Activated CD8-positive, alpha-beta T cell treated with anti-CD3 and anti-CD28 coated beads for 36 hours (primary cell): Measurements from ENCODE around the gene CSRP2. TPM values are rescaled to one million over a fixed set of nuclear protein-coding genes. Genes with fewer than 3 reads are reported as not detected.

Experiments
- ATAC-seq: fragments of 200-7000 bp; cut with Tn5 transposase; one replicate; pipeline ENCODE4 v1.10.0; 2021; ENCODE audit warnings: mild to moderate bottlenecking, moderate library complexity
- CTCF ChIA-PET: fragments of 350-600 bp; sonication (Branson Sonifier 250); formaldehyde crosslinking; loops from one replicate; lab custom pipeline; 2021; ENCODE audit warnings: antibody characterized with exemption; lab: Charles Lee
- POLR2A ChIA-PET: fragments of 350-600 bp; sonication (Branson Sonifier 250); formaldehyde crosslinking; loops from one replicate; lab custom pipeline; 2021; ENCODE audit warnings: antibody characterized with exemption; lab: Charles Lee
- DNase-seq: peaks from one replicate; pipeline ENCODE4 v3.0.0-alpha.2; 2020
- H3K27ac Mint-ChIP-seq: one replicate; pipeline ENCODE4 v1.8.0; 2021; ENCODE audit warnings: mild to moderate bottlenecking, mixed read lengths
- H3K27me3 Mint-ChIP-seq: one replicate; pipeline ENCODE4 v1.8.0; 2021; ENCODE audit warnings: mixed read lengths
- H3K36me3 Mint-ChIP-seq: one replicate; pipeline ENCODE4 v1.8.0; 2021; ENCODE audit warnings: low read depth, mixed read lengths
- H3K4me1 Mint-ChIP-seq: one replicate; pipeline ENCODE4 v1.8.0; 2021; ENCODE audit warnings: low read depth, mixed read lengths
- H3K4me3 Mint-ChIP-seq: one replicate; pipeline ENCODE4 v1.8.0; 2021; ENCODE audit warnings: mild to moderate bottlenecking, moderate library complexity, mixed read lengths
- H3K9me3 Mint-ChIP-seq: one replicate; pipeline ENCODE4 v1.8.0; 2021; ENCODE audit warnings: mixed read lengths
- intact Hi-C: fragments of 100-400 bp; cut with micrococcal nuclease; formaldehyde crosslinking; loops from one replicate; pipeline ENCODE4 v1.10.0; 2022
- total RNA-seq, 2 experiments: library from RNA; stranded (reverse); gene quantifications; one replicate each; pipeline ENCODE4 v1.2.3, GENCODE V29; 2021
- TF ChIP-seq, protein P1 (sequence below): fragments of 200-600 bp; IDR thresholded peaks from one replicate; pipeline ENCODE4 v1.8.0; 2022; ENCODE audit warnings: antibody characterized with exemption, mild to moderate bottlenecking

Gene CSRP2
- total RNA-seq, 2 experiments from 2014 or later: 1.2 to 1.8 TPM

- Mint-ChIP-seq H3K27ac (no peak overlapping the region), H3K27me3 (peaks cover 2% of the 10 kb centered on the region), H3K36me3 (no peaks in the 10 kb centered on the region), H3K9me3 (no peaks in the 10 kb centered on the region), H3K4me3 (no peak overlapping the region), H3K4me1 (peaks cover 3% of the 10 kb centered on the region)
- ATAC-seq (no peak), DNase-seq (no peak)
- ChIA-PET CTCF (interaction anchor here (0.7 kb wide), 1 partner anchor 11 kb away, joined by 4 read pairs; no protein-coding TSS in a partner anchor), POLR2A (no interaction called here)
- TF ChIP-seq, protein P1, sequence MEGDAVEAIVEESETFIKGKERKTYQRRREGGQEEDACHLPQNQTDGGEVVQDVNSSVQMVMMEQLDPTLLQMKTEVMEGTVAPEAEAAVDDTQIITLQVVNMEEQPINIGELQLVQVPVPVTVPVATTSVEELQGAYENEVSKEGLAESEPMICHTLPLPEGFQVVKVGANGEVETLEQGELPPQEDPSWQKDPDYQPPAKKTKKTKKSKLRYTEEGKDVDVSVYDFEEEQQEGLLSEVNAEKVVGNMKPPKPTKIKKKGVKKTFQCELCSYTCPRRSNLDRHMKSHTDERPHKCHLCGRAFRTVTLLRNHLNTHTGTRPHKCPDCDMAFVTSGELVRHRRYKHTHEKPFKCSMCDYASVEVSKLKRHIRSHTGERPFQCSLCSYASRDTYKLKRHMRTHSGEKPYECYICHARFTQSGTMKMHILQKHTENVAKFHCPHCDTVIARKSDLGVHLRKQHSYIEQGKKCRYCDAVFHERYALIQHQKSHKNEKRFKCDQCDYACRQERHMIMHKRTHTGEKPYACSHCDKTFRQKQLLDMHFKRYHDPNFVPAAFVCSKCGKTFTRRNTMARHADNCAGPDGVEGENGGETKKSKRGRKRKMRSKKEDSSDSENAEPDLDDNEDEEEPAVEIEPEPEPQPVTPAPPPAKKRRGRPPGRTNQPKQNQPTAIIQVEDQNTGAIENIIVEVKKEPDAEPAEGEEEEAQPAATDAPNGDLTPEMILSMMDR: no peak
- intact Hi-C loops: no loop called here
These were observed 37.3 kb upstream of the CSRP2 start for GRCh38 chr12:76916170-76916540.

DNA sequence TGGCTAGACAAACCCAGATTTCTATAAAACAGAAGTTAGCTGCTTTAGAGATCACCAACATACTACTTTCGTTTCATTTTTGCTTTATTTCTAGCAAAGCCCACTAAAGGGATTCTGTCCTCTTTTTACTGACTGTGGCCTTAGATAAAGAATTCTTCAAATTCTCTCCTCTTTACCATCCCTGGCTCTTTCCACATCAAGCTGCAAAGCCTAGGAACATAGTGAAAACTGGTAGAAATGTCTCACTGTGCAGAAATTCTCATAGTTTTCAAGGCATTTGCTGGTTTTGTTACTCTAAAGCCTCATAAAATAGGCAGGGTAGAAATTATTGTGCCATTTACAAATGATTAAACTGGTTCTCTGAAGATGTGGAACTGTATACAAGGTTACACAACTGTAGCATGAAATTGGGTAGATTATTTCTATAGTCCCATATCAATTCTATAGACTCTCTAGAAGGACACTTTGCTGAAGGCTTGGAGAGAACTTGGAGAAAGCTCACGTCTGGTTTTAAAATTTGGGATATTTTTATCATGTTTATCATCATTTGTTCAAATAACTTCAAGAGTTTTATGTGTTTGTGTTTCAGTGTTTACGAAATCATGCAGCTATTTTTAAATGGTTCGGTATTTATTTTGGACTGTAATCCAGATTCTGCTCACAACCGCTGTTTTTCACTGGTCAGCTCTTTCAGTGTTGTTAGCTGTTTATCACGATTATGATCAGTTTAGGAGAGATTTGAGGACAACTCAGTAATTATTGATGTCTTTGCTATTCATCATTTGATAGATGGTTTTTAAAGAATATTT lies 36.7 kb upstream of the CSRP2 start:
- H3K9me3 Mint-ChIP-seq: no peaks in the 10 kb centered on the region
- no peak for ATAC-seq
- CTCF ChIA-PET: interaction anchor here (0.7 to 1.8 kb wide), 3 partner anchors 12 to 95 kb away, joined by 3 to 5 read pairs (median 4); no protein-coding TSS in a partner anchor

DNA sequence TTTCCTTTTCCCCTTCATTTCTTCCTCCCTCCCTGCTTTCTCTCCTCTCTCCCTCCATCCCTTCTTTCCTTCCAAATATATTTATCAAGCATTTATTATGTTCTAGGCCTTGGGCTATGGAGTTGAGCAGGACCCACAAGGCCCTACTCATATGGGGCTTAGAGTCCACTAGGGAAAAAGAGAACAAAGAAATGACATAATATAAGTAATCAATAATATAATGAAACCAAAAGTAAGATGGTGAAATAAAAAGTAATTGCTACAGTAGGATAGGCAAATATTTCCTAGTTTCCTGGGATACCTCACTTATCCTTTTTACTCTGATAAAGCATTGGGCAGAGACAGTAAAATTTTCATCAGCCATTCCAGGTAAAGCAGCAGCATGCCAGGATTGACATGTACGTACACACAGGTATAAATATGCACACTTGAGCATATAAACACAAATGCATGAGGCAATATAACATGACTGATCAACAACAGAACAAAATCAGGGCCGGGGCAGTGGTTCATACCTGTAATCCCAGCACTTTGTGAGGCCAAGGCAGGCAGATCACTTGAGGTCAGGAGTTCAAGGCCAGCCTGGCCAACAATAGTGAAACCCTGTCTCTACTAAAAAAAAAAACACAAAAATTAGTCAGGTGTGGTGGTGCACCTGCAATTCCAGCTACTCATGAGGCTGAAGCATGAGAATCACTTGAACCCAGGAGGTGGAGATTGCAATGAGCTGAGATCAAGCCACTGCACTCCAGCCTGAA lies 35.5 kb upstream of the CSRP2 start:
- peaks cover 6% of the 10 kb centered on the region for H3K27me3 Mint-ChIP-seq
- intact Hi-C loops: no loop called here
- no peak overlapping the region for H3K4me3 Mint-ChIP-seq
- H3K27ac Mint-ChIP-seq: no peak overlapping the region
- no peaks in the 10 kb centered on the region for H3K9me3 Mint-ChIP-seq
- no peak for DNase-seq
- H3K36me3 Mint-ChIP-seq: no peaks in the 10 kb centered on the region
- POLR2A ChIA-PET: no interaction called here
- H3K4me1 Mint-ChIP-seq: no peaks in the 10 kb centered on the region
- TF ChIP-seq, protein P1: no peak
- no peak for ATAC-seq
- CTCF ChIA-PET: interaction anchor here (1.2 to 1.8 kb wide), 2 partner anchors 13 to 97 kb away, joined by 3 to 5 read pairs; no protein-coding TSS in a partner anchor

More for the DNA sequence above, 36.7 kb upstream of the CSRP2 start:
- POLR2A ChIA-PET: no interaction called here
- DNase-seq: no peak
- H3K27me3 Mint-ChIP-seq: peaks cover 4% of the 10 kb centered on the region
- TF ChIP-seq, protein P1: no peak
- peaks cover 3% of the 10 kb centered on the region for H3K4me1 Mint-ChIP-seq
- intact Hi-C loops: no loop called here
- no peak overlapping the region for H3K27ac Mint-ChIP-seq
- H3K36me3 Mint-ChIP-seq: no peaks in the 10 kb centered on the region
- no peak overlapping the region for H3K4me3 Mint-ChIP-seq

GRCh38 chr12:76909290-76909689 lies 30.5 kb upstream of the CSRP2 start:
- intact Hi-C loops: no loop called here
- CTCF ChIA-PET: no interaction called here
- ATAC-seq (no peak), DNase-seq (no peak)
- TF ChIP-seq, protein P1: no peak
- POLR2A ChIA-PET: no interaction called here
- Mint-ChIP-seq H3K27me3 (peaks cover 9% of the 10 kb centered on the region), H3K27ac (no peak overlapping the region), H3K36me3 (no peaks in the 10 kb centered on the region), H3K4me3 (no peak overlapping the region), H3K4me1 (no peaks in the 10 kb centered on the region), H3K9me3 (no peaks in the 10 kb centered on the region)
